Activated CD4-positive, alpha-beta T cell treated with anti-CD3 and anti-CD28 coated beads, Interleukin-2, amount 50 U/mL, for 4 hours (primary cell): ENCODE measurements around the gene CASP10.

ENCODE experiments used
- DNase-seq, 2 experiments: peaks; one replicate each; pipeline ENCODE4 v3.0.0-alpha.2; 2020

The CASP10 gene

DNA sequence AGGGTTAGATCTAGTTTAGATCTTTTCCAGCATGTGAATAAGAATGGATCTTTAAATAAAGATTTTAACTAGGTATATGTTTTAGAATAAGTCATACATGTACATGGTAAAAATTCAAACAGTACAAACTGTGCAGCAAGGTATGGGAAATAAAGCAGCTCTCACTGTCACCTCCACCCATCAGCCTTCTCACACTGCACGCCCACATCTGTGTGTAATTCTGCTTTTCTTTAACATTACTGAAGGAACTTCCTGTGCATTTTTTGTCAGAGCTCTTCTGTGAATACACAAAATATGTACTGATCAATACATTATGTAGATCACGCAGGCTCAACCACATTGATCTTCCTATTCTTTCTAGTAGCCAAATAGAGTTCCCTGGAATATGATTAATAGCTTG, 80.8 kb downstream of the CASP10 start:
- DNase-seq = no peak

DNA sequence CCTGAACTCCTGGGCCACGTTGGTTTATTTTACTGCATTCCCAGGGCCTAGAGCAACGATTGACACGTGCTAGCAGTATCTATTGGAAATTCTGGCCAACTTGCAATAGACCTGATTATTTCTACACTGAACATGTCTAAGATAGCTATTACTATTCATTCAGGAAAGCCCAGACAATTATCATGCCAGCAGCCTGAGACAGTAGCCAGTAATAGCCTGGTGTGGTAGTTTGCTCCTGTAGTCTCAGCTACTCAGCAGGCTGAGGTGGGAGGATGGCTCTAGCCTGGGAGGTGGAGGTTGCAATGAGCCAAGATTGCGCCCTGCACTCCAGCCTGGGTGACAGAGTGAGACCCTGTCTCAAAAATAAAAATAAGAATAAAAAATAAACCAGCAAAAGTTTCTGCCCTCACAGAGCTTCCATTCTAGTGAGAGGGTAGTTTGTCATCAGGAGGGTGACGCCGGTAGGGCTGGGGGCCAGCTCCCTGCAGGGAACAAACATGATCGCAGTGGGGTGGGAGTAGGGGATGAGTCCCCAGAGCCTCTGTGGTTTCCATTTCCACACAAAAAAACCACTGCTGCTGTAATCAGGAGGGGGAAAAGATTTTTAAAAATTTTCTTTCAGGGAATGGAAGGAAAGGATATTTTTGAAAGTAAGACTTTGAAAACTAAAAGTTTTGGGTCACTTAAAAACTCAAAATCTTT, 81.7 kb downstream of the CASP10 start:
- no peak for DNase-seq

DNA sequence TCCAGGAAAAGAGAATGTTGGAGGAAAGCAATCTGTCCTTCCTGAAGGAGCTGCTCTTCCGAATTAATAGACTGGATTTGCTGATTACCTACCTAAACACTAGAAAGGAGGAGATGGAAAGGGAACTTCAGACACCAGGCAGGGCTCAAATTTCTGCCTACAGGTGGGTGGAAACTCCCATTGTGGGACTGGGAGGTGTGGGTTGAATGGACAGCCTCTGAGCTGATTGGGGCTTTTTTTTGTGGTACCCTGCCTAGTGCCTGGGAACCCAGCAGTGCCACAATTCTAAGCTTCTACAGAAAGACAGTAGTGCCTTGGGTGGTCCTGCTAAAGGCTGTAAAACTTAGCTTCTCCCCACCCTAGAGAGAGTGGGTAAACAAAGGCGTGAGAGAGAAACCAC, 83.7 kb downstream of the CASP10 start:
- DNase-seq = no peak

- no peak for DNase-seq
These were observed 84.5 kb downstream of the CASP10 start for GRCh38 chr2:201267278-201268030.

DNA sequence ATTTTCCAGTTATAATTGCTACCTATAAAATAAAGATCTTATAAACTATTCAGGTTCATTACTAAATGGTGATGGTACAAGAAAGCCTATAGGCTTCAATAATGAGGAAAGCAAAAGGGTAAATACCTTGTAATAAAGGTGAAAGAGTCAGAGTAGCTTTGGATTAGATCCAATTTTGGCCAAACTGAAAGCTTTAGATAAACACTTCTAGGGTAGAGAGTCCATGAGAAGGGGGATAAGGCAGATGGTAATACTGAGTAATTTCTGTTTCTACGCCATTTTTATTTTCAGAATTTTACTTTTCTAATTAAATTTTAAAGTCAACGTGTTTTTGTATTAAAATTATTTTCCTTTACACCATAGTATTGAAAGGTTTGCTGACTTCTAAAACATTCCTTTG, 86.8 kb downstream of the CASP10 start:
- no peak for DNase-seq

GRCh38 chr2:201270293-201271001, 87.5 kb downstream of the CASP10 start:
- no peak for DNase-seq

DNA sequence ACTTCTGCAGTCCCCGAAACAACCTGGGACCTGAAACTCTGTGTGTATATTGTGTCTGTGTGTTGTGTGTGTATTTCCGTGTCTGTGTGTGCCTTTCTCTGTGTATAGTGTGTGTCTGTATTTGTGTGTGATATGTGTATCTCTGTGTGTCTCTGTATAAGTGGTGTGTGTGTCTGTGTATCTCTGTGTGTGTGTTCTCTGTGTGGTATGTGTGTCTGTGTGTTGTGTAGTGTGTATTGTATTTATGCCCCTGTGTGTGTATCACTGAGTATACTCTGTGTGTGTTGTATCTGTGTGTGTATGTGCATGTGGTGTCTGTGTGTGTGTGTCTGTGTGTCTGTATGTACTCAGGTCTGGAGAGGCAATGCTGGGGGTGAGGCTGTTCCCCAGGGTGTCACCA, 89.0 kb downstream of the CASP10 start:
- no peak for DNase-seq

- DNase-seq = no peak
These were observed 90.5 kb downstream of the CASP10 start for GRCh38 chr2:201273330-201273983.

DNA sequence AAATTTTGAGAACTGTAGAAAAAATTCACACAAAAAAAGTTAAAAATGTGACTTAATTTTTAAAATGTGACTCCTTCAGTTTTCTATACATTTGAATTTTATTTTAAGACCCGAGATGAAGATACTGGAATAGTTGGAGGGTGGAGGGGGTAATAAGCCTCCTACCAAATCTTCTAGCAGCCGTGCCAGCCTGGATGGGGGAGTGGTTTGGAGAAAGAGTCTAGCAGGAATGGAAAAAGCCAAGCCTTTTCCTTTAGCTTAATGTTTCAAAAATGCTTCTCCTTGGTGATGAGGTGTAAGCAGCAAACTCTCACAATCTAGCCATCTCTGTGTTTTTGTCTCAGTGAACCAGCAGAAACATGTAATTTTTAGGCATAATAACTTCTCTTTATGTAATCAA, 92.1 kb downstream of the CASP10 start:
- DNase-seq = no peak

- DNase-seq = no peak
These were observed 93.0 kb downstream of the CASP10 start for GRCh38 chr2:201275990-201276389.

DNA sequence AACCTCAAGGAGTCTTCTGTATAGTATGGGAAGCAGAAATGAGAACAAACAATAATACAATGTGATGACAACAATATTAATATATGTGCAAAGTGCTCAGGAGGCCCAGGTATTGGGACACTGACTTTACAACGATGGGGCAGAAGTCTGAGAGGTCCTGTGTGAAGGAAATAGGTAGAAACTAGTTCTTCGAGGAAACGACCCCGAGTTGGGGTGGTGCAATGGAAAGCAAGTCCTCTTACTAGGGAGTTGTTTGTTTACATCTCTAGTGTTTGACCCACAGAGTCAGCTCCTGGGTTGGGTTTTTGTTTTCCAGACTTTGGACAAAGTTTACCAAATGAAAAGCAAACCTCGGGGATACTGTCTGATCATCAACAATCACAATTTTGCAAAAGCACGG, 93.6 kb downstream of the CASP10 start:
- no peak for DNase-seq
